ENCODE results near the gene HHATL.

GRCh38 chr3:42680806-42681205 lies 21.8 kb downstream of the HHATL start:
- TF ChIP-seq POLR2A (IDR thresholded peaks at IDR 0.05) (no peak), CTCF (IDR thresholded peaks at IDR 0.05) (no peak), POLR2AphosphoS5 (IDR thresholded peaks at IDR 0.05) (no peak)
